Ramos (cell line): ENCODE results near the gene NTRK3.
"Not testable (repeated sequence)": the region's sequence is repeated elsewhere in the genome, so short reads cannot be mapped to it uniquely, and the experiment has no call there.

Experiments
- in situ Hi-C: fragments of 300-500 bp; cut with MboI; formaldehyde crosslinking; loops from one replicate; pipeline ENCODE4 v1.14.3; 2022; ENCODE audit warnings: low sequenced_read_pairs; ENCODE audit not compliant: unreplicated experiment

Gene NTRK3

DNA sequence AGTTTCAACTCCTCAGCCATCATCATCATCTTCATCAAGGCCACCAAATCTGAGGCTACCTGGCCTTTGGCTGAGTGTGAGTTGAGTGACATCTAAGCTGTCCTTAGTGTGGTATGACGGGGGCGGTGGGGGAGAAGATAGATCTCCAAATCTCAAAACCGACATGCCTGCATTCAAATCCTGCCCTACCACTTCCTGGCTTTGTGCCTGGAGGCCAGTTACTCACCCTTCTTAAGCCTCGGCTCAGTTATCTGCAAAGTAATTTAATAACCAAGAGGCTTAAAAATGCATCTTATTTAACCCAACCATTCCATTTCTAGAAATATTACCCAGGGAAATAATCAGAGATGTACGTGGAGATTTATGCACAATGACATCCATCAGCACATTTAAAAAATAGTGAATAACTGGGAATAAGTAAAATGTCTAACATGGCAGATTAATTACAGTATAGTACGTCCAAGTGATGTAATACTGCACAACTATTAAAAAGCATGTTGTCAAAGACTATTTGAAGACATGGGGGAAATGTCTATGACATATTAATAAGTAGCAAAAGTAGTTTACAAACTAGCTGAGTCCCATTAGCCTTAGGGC lies 167.4 kb downstream of the NTRK3 start:
- in situ Hi-C loops: no loop called here

DNA sequence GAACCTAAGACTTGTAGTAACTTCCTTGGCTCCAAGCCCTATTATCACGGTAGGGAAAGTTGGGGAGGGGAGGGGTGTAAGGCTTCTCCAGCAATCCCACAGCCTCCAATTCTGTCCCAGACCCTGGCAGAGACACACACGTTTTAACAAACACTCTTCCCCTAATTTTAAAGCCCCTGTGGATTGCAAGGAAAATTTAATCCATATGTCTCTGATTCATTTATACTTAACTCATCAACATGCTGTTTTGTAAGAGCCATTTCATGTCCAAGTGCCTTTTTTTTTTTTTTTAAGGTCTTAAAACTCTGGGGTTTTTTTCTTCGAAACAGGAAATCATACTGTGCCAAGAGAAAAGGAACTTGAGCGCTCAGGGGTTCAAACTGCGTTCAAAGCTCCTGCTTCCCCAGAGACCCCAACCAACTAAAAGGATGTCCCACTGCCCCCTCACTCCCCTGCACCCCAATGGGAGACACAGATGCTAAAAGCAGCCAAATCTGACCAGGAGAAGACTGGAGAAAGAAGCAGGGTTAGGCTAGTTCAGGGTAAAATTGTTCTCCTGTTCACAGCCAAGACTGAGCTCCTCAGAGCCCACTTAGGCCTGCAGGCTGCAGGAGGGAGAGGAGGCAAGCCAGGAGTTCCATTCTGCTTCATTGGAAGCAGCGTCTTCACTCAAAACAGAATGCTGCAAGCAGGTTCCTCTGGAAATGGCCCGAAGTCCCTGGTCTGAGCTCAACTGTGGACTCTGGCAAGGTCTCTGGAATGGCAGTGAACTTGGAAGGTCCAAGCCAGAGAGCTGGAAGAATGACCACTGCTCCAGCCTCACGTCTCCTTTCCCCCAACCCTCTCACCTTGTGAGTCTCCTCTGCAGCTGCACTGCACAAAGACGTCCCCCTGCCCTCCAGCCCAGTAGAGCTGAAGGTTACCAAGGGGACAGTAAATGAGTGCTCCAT lies 172.5 kb downstream of the NTRK3 start:
- in situ Hi-C loops: no loop called here

DNA sequence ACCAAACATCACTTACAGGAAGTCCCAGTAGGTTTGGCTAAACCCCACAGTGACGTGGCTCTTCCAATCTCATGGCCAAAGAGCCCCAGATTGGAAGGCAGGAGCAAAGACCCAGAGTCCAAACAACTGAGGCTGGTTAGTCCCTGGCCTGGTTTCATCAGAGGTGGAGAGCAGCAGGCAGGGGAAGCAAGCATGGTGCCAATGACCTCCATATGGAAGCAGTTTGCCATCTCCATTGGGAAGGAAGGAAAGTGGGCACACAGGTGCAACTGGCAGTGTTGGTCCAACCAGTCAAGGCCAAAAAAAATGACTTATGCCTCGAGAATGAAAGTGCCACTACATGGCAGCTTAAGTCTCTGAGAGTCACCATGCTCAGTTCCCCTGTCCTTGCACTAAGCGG lies 175.9 kb downstream of the NTRK3 start:
- in situ Hi-C loops: no loop called here

DNA sequence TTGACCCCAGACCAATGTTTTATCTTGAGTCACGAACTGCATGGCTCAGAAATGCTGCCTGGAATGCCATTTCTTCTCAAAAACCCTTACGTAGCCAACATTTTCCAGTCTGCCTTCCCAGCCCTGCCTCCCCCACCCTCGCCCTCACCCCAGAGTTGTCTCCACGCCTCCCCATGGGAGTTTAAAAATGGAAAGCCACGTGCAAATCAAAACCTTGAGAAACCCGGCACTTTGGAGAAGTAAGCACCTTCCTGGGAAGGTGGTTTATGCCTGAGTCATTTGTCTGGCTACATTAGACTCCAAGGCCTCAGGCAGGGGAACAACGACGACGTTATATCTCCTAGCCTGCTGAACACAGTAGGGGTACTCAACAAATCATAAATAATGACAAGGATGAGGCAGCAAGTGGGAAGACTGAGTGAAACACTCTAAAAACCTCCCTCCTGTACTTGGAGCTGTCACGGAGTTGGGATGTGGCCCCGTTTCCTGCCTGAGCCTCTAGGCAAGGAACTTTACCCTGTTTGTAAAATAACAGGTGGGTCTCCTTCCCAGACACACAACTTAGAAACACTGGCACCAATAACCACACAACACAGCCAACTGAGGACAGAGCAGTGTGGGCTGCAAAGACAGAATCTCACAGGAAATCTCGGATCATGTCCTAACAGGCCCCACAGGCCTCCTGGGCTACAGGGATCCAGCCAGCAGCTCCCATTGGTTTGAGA lies 179.1 kb downstream of the NTRK3 start:
- in situ Hi-C loops: no loop called here

DNA sequence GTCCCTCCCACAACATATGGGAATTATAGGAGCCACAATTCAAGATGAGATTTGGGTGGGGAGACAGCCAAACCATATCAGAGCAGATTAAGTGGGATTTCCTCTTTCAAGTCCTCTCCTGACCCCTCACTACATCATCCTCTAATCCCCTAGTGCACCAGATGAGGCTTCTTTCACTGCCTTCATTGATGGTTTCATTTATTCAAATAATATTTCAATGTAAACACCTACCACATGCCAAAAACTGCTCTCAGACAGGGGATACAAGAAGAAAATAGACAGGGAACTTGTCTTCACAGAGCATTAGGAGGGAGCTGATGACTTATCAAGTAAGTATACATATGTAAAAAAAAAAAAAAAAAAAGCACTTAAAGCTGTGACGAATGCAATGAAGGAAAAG lies 180.2 kb downstream of the NTRK3 start:
- in situ Hi-C loops: no loop called here

DNA sequence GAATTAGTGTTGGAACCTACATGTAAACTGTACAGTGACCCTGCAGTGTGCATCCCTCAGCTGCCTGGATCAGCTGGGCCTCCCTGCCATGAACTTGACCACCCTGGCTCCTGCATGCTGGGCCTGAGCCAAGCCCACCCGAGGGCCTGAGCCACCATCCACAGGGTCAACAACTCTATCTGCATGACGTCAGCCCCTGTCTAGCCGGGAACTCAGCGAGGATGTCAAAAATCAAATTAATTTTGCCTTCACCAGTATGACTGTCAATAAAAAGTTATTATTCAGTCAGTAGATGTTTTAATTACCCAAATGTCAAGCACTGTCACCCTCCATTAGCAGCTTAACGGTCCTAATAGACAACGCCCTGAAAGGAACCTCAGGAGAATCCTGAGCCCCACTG lies 181.4 kb downstream of the NTRK3 start:
- in situ Hi-C loops: no loop called here

DNA sequence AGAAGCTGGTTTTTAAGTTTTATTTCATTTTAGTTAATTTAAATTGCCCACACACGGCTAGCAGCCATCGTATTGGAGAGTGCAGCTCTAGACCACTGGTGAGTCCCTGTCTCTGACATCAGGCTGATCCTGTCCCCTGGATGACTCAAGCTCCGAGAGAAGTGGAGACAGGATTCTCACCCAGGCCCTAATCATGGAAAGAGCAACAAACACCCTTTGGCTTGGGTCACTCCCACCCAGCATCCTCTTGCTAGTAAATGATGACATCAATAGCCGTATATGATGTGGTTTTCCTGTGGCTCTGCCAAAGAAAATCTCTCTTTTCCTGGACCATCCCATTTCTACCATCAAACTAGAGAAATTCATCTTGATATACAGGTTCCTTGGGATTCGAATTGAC lies 182.2 kb downstream of the NTRK3 start:
- in situ Hi-C loops: no loop called here

DNA sequence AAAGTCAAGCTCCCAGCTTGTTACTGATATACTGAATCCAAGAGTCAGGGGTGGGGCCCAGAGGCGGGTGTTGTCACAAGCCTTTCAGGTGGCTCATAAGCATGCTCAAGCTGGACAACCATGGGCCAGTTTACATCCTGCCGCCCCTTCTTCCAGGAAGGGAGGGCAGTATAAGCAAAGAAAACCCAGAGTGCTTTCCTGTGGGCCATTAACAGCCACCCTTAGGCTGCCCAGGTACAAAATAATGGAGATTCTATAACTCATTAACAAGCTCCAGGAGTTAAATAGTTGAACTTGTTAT lies 183.2 kb downstream of the NTRK3 start:
- in situ Hi-C loops: no loop called here

DNA sequence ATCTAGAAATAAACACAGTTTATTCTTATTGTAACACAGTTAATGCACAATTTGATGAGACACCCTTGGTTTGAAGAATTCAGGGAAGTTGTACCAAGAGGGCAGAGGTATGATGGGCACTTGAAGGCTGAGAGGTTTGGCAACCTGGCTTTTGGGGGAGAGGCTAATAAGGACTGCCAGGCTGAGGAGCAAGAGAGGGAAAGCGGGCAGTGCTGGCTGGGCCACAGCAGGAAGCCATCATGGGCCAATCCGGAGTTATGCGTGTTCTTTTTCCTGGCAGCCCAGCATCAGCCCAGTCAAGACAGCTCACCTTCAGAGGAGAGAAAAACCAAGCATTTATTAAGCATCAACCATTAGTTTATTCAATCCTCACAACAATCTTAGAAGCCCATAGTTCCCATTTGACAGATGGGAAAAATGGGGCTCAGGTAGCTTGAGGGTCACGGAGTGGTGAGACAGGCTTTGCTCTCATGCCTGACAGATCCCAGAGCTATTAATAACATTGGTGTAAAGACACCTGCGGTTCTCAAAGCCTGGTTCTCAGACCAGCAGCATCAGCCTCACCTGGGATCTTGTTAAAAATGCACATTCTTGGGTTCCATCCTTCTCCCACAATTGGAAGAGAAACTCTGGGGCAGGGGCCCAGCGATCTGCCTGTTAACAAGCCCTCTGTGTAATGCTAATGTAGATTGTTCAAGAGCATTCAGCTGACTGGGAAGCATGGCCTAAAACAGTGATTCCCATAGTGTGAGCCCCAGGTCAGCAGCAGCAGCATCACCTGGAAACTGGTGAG lies 183.7 kb downstream of the NTRK3 start:
- in situ Hi-C loops: no loop called here

DNA sequence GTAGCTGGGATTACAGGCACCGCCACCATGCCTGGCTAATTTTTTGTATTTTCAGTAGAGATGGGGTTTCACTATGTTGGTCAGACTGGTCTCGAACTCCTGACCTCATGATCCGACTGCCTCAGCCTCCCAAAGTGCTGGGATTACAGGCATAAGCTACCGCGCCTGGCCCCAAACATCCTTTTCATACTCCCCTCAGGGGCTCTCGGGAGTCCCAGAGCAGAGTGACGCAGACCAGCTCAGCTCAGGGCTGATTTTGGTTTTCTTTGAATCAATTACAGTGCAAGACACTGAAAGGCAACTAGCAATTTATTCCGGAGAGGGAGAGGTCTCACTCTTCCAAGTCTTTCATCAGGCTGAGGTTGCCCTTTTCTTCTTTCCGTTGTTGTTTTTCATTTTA lies 184.4 kb downstream of the NTRK3 start:
- in situ Hi-C loops: not testable (repeated sequence)

GRCh38 chr15:88071141-88071540 lies 185.4 kb downstream of the NTRK3 start:
- in situ Hi-C loops: no loop called here

DNA sequence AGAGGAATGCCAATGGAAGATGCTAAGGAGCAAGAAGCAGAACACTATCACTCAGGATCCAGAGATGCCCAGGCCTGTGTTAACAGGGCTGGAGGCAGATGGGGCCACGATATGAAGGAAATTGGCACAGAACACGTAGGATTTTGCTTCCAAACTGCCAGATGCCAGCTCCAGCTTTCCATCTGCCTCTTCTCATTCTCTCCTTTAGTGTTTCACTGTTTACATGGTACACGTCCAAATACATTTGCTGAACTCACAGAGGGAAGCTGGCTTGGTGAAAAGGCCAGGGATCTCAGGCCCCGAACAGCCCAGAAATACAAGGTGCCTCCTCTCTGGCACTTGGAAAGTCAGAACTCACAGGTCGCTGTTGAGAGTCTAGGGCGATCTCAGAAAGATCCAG lies 187.0 kb downstream of the NTRK3 start:
- in situ Hi-C loops: no loop called here

- in situ Hi-C loops: no loop called here
Measured at GRCh38 chr15:88067331-88067685, 189.2 kb downstream of the NTRK3 start.

GRCh38 chr15:88066636-88067330 lies 189.8 kb downstream of the NTRK3 start:
- in situ Hi-C loops: no loop called here

DNA sequence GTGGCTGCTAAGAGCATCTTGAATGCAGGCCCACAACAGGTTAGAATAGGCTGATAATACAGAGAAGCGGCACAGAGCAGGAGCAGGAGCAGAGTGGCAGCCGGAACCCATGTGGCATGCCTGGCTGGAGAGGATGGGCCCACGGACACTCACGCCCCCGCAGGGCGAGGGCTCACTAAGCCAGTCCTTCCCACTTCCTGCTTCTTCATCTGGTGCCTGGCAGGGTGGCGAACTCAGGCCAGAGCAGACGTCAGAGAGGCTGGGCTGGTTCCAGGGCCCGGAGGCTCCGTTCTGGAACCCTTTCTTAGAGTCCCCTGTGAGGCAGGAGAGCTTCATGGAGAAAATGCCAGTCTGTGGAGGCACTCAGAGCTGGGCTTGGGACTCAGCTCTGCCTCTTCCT lies 195.1 kb downstream of the NTRK3 start:
- in situ Hi-C loops: no loop called here

- in situ Hi-C loops: no loop called here
Measured at GRCh38 chr15:88060383-88060782, 196.2 kb downstream of the NTRK3 start.

- in situ Hi-C loops: no loop called here
Measured at GRCh38 chr15:88057836-88058235, 198.7 kb downstream of the NTRK3 start.

DNA sequence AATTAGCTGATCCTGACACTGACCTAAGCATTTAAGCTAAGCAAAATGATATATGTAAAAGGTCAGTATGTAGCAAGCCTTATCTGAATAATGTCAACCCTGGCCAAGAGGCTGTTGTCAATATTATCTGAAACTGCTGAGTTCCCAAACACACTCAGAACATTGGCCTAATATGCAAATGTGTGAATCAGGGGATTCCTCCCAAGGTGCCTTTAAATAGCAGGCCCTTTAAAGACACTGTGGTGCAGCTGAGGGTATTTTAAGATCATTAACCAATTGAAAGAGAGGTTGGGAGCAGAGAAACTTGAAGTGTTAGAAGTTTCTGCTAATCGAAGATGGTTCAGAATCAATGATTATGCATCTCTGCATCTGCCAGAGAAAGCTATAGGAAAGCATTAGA lies 207.0 kb downstream of the NTRK3 start:
- in situ Hi-C loops: no loop called here

DNA sequence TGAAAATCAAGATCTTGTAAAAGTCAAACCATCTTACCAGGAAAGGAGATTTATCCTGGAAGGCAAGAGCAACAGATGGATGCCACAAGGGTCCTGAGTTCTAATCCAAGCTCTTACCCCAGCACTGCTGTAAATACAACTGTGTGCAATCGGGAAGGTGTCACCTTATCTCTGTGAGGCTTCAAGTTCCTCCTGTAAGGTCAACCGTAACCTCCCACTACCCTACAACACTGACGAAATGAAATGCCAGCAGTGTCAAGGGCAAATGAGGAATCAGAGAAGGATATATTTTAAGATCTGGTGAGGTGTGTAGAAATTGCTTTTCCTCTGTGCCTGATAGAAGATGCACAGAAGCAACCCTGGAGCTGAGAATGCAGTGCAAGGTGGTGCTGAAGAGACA lies 207.8 kb downstream of the NTRK3 start:
- in situ Hi-C loops: no loop called here

DNA sequence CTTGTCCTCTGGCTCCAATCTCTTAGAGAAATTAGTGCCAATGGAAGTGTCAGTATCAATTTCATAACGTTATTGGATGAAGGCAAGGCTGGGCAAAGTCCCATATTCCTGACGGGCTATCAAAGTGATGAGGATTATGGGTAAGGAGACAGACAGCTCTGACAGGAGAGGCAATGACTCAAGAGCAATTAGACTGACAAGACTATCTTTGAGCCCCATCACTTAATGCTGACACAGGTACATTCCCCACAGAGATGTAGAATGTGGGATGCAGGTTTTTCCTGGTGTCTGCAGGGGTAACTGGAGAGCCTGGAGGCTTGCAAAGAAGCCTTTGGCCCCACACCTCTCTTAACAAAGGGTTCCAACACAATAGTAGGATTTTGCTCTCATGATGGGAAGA lies 208.3 kb downstream of the NTRK3 start:
- in situ Hi-C loops: no loop called here
